Lower leg skin (tissue), 3 donors: ENCODE results near the gene LTB4R.

Source experiments
- CTCF ChIP-seq, 3 donors: fragments of 450-650 bp; IDR thresholded peaks; one replicate each; pipeline ENCODE4 v1.5.1; 2016; ENCODE audit warnings: antibody characterized with exemption in 3 of 3, mild to moderate bottlenecking in 3 of 3, moderate library complexity in 2 of 3
- POLR2A ChIP-seq, 2 donors: fragments of 450-650 bp; IDR thresholded peaks; one replicate each; pipeline ENCODE4 v1.6.1; 2016 to 2017; ENCODE audit warnings: antibody characterized with exemption in 2 of 2, mild to moderate bottlenecking in 1 of 2, moderate library complexity in 1 of 2

GRCh38 chr14:24347134-24347533 is 35.8 kb downstream of the LTB4R start:
- TF ChIP-seq CTCF (IDR thresholded peaks at IDR 0.05): no peak
- no peak for TF ChIP-seq POLR2A (IDR thresholded peaks at IDR 0.05)
